ENCODE measurements around the gene WEE1.

The WEE1 gene

GRCh38 chr11:9605742-9606141 lies 32.3 kb downstream of the WEE1 start:
- TF ChIP-seq CTCF (IDR thresholded peaks at IDR 0.05; ENCODE audit: extremely low read depth, insufficient read depth, missing control alignments): no peak
- DNase-seq (ENCODE audit: low spot score): no peak
- in situ Hi-C loops (cut with MboI; ENCODE audit: low pct_unique_long_range_greater_than_20kb, low sequenced_read_pairs, unreplicated experiment): no loop called here

- in situ Hi-C loops (cut with MboI; ENCODE audit: low pct_unique_long_range_greater_than_20kb, low sequenced_read_pairs, unreplicated experiment): no loop called here
- no peak for TF ChIP-seq CTCF (IDR thresholded peaks at IDR 0.05; ENCODE audit: extremely low read depth, insufficient read depth, missing control alignments)
- DNase-seq (ENCODE audit: low spot score): no peak
These were observed 33.5 kb downstream of the WEE1 start for GRCh38 chr11:9606809-9607510.

GRCh38 chr11:9607511-9607899 lies 34.0 kb downstream of the WEE1 start:
- in situ Hi-C loops (cut with MboI; ENCODE audit: low pct_unique_long_range_greater_than_20kb, low sequenced_read_pairs, unreplicated experiment): no loop called here
- DNase-seq (ENCODE audit: low spot score): no peak
- TF ChIP-seq CTCF (IDR thresholded peaks at IDR 0.05; ENCODE audit: extremely low read depth, insufficient read depth, missing control alignments): no peak

GRCh38 chr11:9609002-9609759 lies 35.7 kb downstream of the WEE1 start:
- DNase-seq (ENCODE audit: low spot score): no peak
- in situ Hi-C loops (cut with MboI; ENCODE audit: low pct_unique_long_range_greater_than_20kb, low sequenced_read_pairs, unreplicated experiment): no loop called here
- no peak for TF ChIP-seq CTCF (IDR thresholded peaks at IDR 0.05; ENCODE audit: extremely low read depth, insufficient read depth, missing control alignments)

GRCh38 chr11:9609841-9610240 lies 36.4 kb downstream of the WEE1 start:
- in situ Hi-C loops (cut with MboI; ENCODE audit: low pct_unique_long_range_greater_than_20kb, low sequenced_read_pairs, unreplicated experiment): loop anchor here (10.0 kb wide), 1 partner anchor 115 kb away; no protein-coding TSS in a partner anchor
- no peak for DNase-seq (ENCODE audit: low spot score)
- no peak for TF ChIP-seq CTCF (IDR thresholded peaks at IDR 0.05; ENCODE audit: extremely low read depth, insufficient read depth, missing control alignments)

GRCh38 chr11:9613118-9613829 lies 39.8 kb downstream of the WEE1 start:
- in situ Hi-C loops (cut with MboI; ENCODE audit: low pct_unique_long_range_greater_than_20kb, low sequenced_read_pairs, unreplicated experiment): loop anchor here (10.0 kb wide), 1 partner anchor 112 kb away; no protein-coding TSS in a partner anchor
- DNase-seq (ENCODE audit: low spot score): peak; percentile 81
- peak; percentile 91 for TF ChIP-seq CTCF (IDR thresholded peaks at IDR 0.05; ENCODE audit: extremely low read depth, insufficient read depth, missing control alignments)
